Natural killer cell (primary cell): ENCODE measurements around the gene KCNK2. TPM values are rescaled to one million over a fixed set of nuclear protein-coding genes. Genes with fewer than 3 reads are reported as not detected.

Source experiments
- ATAC-seq, 3 donors: fragments of 150-1000 bp in 2 of 3; fragments of 200-7000 bp in 1 of 3; cut with Tn5 transposase; 1 replicate in 1 of 3; 2 replicates in 2 of 3; pipeline ENCODE4 v1.10.0; 2021; ENCODE audit warnings: mild to moderate bottlenecking in 2 of 3, moderate library complexity in 2 of 3
- DNase-seq, 2 donors: peaks; one replicate each; pipeline versions ENCODE4 v3.0.0 to v3.0.0-alpha.2; 2013 to 2021; ENCODE audit warnings: mixed read lengths in 1 of 2
- H3K27ac ChIP-seq: one replicate; pipeline ENCODE4 v1.5.1; 2013; ENCODE audit warnings: mild to moderate bottlenecking, low read length
- H3K27me3 ChIP-seq: one replicate; pipeline ENCODE4 v1.6.1; 2013; ENCODE audit warnings: low read length; ENCODE audit not compliant: control insufficient read depth, insufficient read depth
- H3K36me3 ChIP-seq: one replicate; pipeline ENCODE4 v1.6.1; 2013; ENCODE audit warnings: low read length; ENCODE audit not compliant: control insufficient read depth, insufficient read depth
- H3K4me1 ChIP-seq: one replicate; pipeline ENCODE4 v1.6.1; 2013; ENCODE audit warnings: low read length; ENCODE audit not compliant: control insufficient read depth, insufficient read depth
- H3K4me3 ChIP-seq: one replicate; pipeline ENCODE4 v1.5.1; 2013; ENCODE audit warnings: low read length
- H3K9me3 ChIP-seq: one replicate; pipeline ENCODE4 v1.6.1; 2013; ENCODE audit warnings: low read length; ENCODE audit not compliant: control insufficient read depth, insufficient read depth
- H3K27ac Mint-ChIP-seq, 2 donors: one replicate each; pipeline ENCODE4 v1.8.0; 2022; ENCODE audit warnings: mild to moderate bottlenecking in 2 of 2, mixed read lengths in 2 of 2, moderate library complexity in 1 of 2
- H3K27me3 Mint-ChIP-seq, 2 donors: one replicate each; pipeline ENCODE4 v1.8.0; 2022; ENCODE audit warnings: low read depth in 2 of 2, mixed read lengths in 2 of 2
- H3K36me3 Mint-ChIP-seq: one replicate; pipeline ENCODE4 v1.8.0; 2022; ENCODE audit warnings: mixed read lengths
- H3K4me1 Mint-ChIP-seq, 2 donors: one replicate each; pipeline ENCODE4 v1.8.0; 2022; ENCODE audit warnings: mixed read lengths in 2 of 2
- H3K4me3 Mint-ChIP-seq: one replicate; pipeline ENCODE4 v1.8.0; 2022; ENCODE audit warnings: mild to moderate bottlenecking, moderate library complexity, mixed read lengths
- H3K9me3 Mint-ChIP-seq, 2 donors: one replicate each; pipeline ENCODE4 v1.8.0; 2022; ENCODE audit warnings: mixed read lengths in 2 of 2
- CTCF ChIP-seq: fragments of 200-600 bp; IDR thresholded peaks from one replicate; pipeline ENCODE4 v1.8.0; 2022; ENCODE audit warnings: antibody characterized with exemption
- WGBS: methylation state at CpG from one replicate; pipeline ENCODE4 v1.1.7; 2013; ENCODE audit warnings: missing lambda C conversion rate; ENCODE audit not compliant: insufficient coverage; 5-methylcytosine and 5-hydroxymethylcytosine counted together
- intact Hi-C: fragments of 100-400 bp; cut with micrococcal nuclease; formaldehyde crosslinking; loops from one replicate; pipeline ENCODE4 v1.14.2; 2022
- total RNA-seq, 4 donors: library from RNA; stranded (reverse); fragments of 120-200 nt in 1 of 4; gene quantifications; one replicate each; pipeline versions ENCODE4 v1.2.3 to v1.2.4, GENCODE V29; 2013 to 2022

KCNK2 gene
- total RNA-seq, 3 donors from 2014 or later (not counting 1 experiment from before 2014, with no cell fraction given) = not detected

- Histone ChIP-seq H3K27ac (no peak overlapping the region), H3K36me3 (no peaks in the 10 kb centered on the region), H3K9me3 (peaks cover 14% of the 10 kb centered on the region), H3K27me3 (no peaks in the 10 kb centered on the region), H3K4me1 (no peaks in the 10 kb centered on the region), H3K4me3 (no peak overlapping the region)
- DNase-seq (no peak), ATAC-seq (no peak)
- TF ChIP-seq CTCF = no peak
- H3K4me3 Mint-ChIP-seq = no peak overlapping the region
- H3K36me3 Mint-ChIP-seq = peaks cover 13% of the 10 kb centered on the region
- H3K9me3 Mint-ChIP-seq = peaks cover 23 to 25% of the 10 kb centered on the region in 2 donors
- intact Hi-C loops = no loop called here
- no peaks in the 10 kb centered on the region for H3K4me1 Mint-ChIP-seq
- WGBS = 80% methylated on average over 3 of the region's 3 CpGs
- no peaks in the 10 kb centered on the region for H3K27me3 Mint-ChIP-seq
- H3K27ac Mint-ChIP-seq = no peak overlapping the region
Observed at GRCh38 chr1:215181518-215181917, 99.0 kb downstream of the KCNK2 start.

- TF ChIP-seq CTCF = no peak
- WGBS = 75% methylated on average over 1 of the region's 2 CpGs
- peaks cover 14% of the 10 kb centered on the region for H3K9me3 ChIP-seq
- H3K36me3 ChIP-seq = no peaks in the 10 kb centered on the region
- no peak for ATAC-seq
- no peak for DNase-seq
- H3K27ac ChIP-seq = no peak overlapping the region
- no peak overlapping the region for H3K4me3 Mint-ChIP-seq
- no peaks in the 10 kb centered on the region for H3K27me3 ChIP-seq
- H3K4me1 ChIP-seq = no peaks in the 10 kb centered on the region
- no peaks in the 10 kb centered on the region for H3K4me1 Mint-ChIP-seq
- no peak overlapping the region for H3K4me3 ChIP-seq
- intact Hi-C loops = no loop called here
- H3K27me3 Mint-ChIP-seq = no peaks in the 10 kb centered on the region
- H3K27ac Mint-ChIP-seq = no peak overlapping the region
- H3K36me3 Mint-ChIP-seq = no peaks in the 10 kb centered on the region
- peaks cover 15 to 16% of the 10 kb centered on the region in 2 donors for H3K9me3 Mint-ChIP-seq
Observed at GRCh38 chr1:215185067-215185620, 102.6 kb downstream of the KCNK2 start.

- H3K4me1 Mint-ChIP-seq = no peaks in the 10 kb centered on the region
- no peak for TF ChIP-seq CTCF
- H3K9me3 ChIP-seq = peaks cover 2% of the 10 kb centered on the region
Observed at GRCh38 chr1:215188302-215188950, 105.9 kb downstream of the KCNK2 start.

GRCh38 chr1:215192306-215192705, 109.8 kb downstream of the KCNK2 start:
- no peaks in the 10 kb centered on the region for H3K4me1 ChIP-seq
- no peak for ATAC-seq
- H3K4me3 ChIP-seq = no peak overlapping the region
- intact Hi-C loops = no loop called here
- no peaks in the 10 kb centered on the region for H3K36me3 ChIP-seq
- peaks cover 2% of the 10 kb centered on the region for H3K9me3 ChIP-seq
- H3K27ac ChIP-seq = no peak overlapping the region
- Mint-ChIP-seq H3K27ac (no peak overlapping the region), H3K27me3 (no peaks in the 10 kb centered on the region), H3K4me1 (no peaks in the 10 kb centered on the region), H3K4me3 (no peak overlapping the region), H3K9me3 (peaks cover 5 to 11% of the 10 kb centered on the region in 2 donors), H3K36me3 (no peaks in the 10 kb centered on the region)
- no peak for DNase-seq
- no peak for TF ChIP-seq CTCF
- H3K27me3 ChIP-seq = no peaks in the 10 kb centered on the region

More at GRCh38 chr1:215188302-215188950, 105.9 kb downstream of the KCNK2 start:
- Histone ChIP-seq H3K4me1 (no peaks in the 10 kb centered on the region), H3K27me3 (no peaks in the 10 kb centered on the region), H3K36me3 (no peaks in the 10 kb centered on the region), H3K27ac (no peak overlapping the region), H3K4me3 (no peak overlapping the region)
- ATAC-seq (no peak), DNase-seq (no peak)
- H3K36me3 Mint-ChIP-seq = no peaks in the 10 kb centered on the region
- no peak overlapping the region for H3K4me3 Mint-ChIP-seq
- H3K27me3 Mint-ChIP-seq = no peaks in the 10 kb centered on the region
- intact Hi-C loops = no loop called here
- peaks cover 6 to 9% of the 10 kb centered on the region in 2 donors for H3K9me3 Mint-ChIP-seq
- H3K27ac Mint-ChIP-seq = no peak overlapping the region
